GM12872 (cell line): Measurements from ENCODE around the gene YEATS2.

ENCODE experiments used
- CTCF ChIP-seq: IDR thresholded peaks from 3 replicates; pipeline ENCODE4 v1.5.1; 2011; ENCODE audit warnings: low read depth, mild to moderate bottlenecking, low read length, moderate library complexity; ENCODE audit not compliant: insufficient read depth

Gene YEATS2

GRCh38 chr3:183768114-183768513, 70.5 kb downstream of the YEATS2 start:
- TF ChIP-seq CTCF, result no peak

GRCh38 chr3:183769453-183769852, 71.9 kb downstream of the YEATS2 start:
- TF ChIP-seq CTCF, result no peak

GRCh38 chr3:183774631-183775030, 77.0 kb downstream of the YEATS2 start:
- no peak for TF ChIP-seq CTCF

GRCh38 chr3:183775781-183776180, 78.2 kb downstream of the YEATS2 start:
- no peak for TF ChIP-seq CTCF

GRCh38 chr3:183777016-183777618, 79.5 kb downstream of the YEATS2 start:
- no peak for TF ChIP-seq CTCF

GRCh38 chr3:183779896-183780465, 82.4 kb downstream of the YEATS2 start:
- no peak for TF ChIP-seq CTCF

- TF ChIP-seq CTCF, result no peak
Observed at GRCh38 chr3:183781246-183781645, 83.6 kb downstream of the YEATS2 start.
